Left lung (tissue), 10 donors: ENCODE results near the gene FBXO4. TPM values are rescaled to one million over a fixed set of nuclear protein-coding genes. Genes with fewer than 3 reads are reported as not detected.

Experiments
- ATAC-seq: fragments of 200-7000 bp; cut with Tn5 transposase; one replicate; pipeline ENCODE4 v1.9.1; 2020; ENCODE audit warnings: moderate library complexity
- DNase-seq, 4 donors: peaks; one replicate each; pipeline ENCODE4 v3.0.0-alpha.2; 2013 to 2020
- H3K27ac ChIP-seq, 2 donors: fragments of 200-600 bp; sonication (generic) in 1 of 2; one replicate each; pipeline versions ENCODE4 v1.5.0 to v1.8.0; 2020 to 2021
- H3K27me3 ChIP-seq, 2 donors: fragments of 200-600 bp; sonication (generic) in 1 of 2; one replicate each; pipeline versions ENCODE4 v1.5.0 to v1.8.0; 2020 to 2021
- H3K36me3 ChIP-seq, 2 donors: fragments of 200-600 bp; sonication (generic) in 1 of 2; one replicate each; pipeline versions ENCODE4 v1.5.0 to v1.8.0; 2020 to 2021
- H3K4me1 ChIP-seq, 2 donors: fragments of 200-600 bp; one replicate each; pipeline ENCODE4 v1.8.0; 2021
- H3K4me3 ChIP-seq, 2 donors: fragments of 200-600 bp; sonication (generic) in 1 of 2; one replicate each; pipeline versions ENCODE4 v1.5.0 to v1.8.0; 2020 to 2021; ENCODE audit warnings: mild to moderate bottlenecking in 1 of 2
- H3K9me3 ChIP-seq, 2 donors: fragments of 200-600 bp; sonication (generic) in 1 of 2; one replicate each; pipeline versions ENCODE4 v1.5.0 to v1.8.0; 2020 to 2021
- CTCF ChIP-seq, 2 donors: fragments of 200-600 bp; sonication (generic) in 1 of 2; IDR thresholded peaks; one replicate each; pipeline versions ENCODE4 v1.5.0 to v1.8.0; 2021; ENCODE audit warnings: antibody characterized with exemption in 2 of 2
- intact Hi-C, 2 donors: fragments of 100-400 bp; cut with DNase I; formaldehyde crosslinking; loops; one replicate each; pipeline versions ENCODE4 v1.11.2 to v1.14.2; 2022
- polyA plus RNA-seq, 6 donors: library from polyadenylated mRNA; unstranded; fragments of 120-200 nt; gene quantifications; one replicate each; pipeline ENCODE4 v1.2.1, GENCODE V29; 2013; ENCODE audit not compliant: insufficient read length in 6 of 6
- total RNA-seq, 2 donors: library from RNA; stranded (reverse); fragmentation: NEBNext Ultra II Directional; extraction: Animal tissue kit (Norgen Biotek cat#: 25700); gene quantifications; one replicate each; pipeline ENCODE4 v1.2.1, GENCODE V29; 2021
- donor health status: DM: no; HTN: yes; CAD: no.
- donor health status: DM: no; HTN: no; CAD: no.

Gene FBXO4
- total and polyA plus RNA-seq, 8 donors, result 6.4 to 23.9 (median 20.0) TPM

- Histone ChIP-seq H3K9me3 (peaks cover 0 to 8% of the 10 kb centered on the region in 2 donors), H3K4me1 (no peaks in the 10 kb centered on the region), H3K4me3 (no peak overlapping the region), H3K36me3 (no peaks in the 10 kb centered on the region), H3K27ac (no peak overlapping the region), H3K27me3 (no peaks in the 10 kb centered on the region)
- intact Hi-C loops, result no loop called here
- DNase-seq (no peak), ATAC-seq (no peak)
- no peak for TF ChIP-seq CTCF (IDR thresholded peaks at IDR 0.05)
Measured at GRCh38 chr5:41966401-41967105, 41.5 kb downstream of the FBXO4 start.

- Histone ChIP-seq H3K36me3 (no peaks in the 10 kb centered on the region), H3K27me3 (no peaks in the 10 kb centered on the region), H3K4me1 (no peaks in the 10 kb centered on the region), H3K27ac (no peak overlapping the region), H3K4me3 (no peak overlapping the region), H3K9me3 (peaks cover 0 to 9% of the 10 kb centered on the region in 2 donors)
- intact Hi-C loops, result no loop called here
- DNase-seq, result no peak
- no peak for TF ChIP-seq CTCF (IDR thresholded peaks at IDR 0.05)
- ATAC-seq, result no peak
Measured at GRCh38 chr5:41967401-41967800, 42.3 kb downstream of the FBXO4 start.

- H3K27ac ChIP-seq, result no peak overlapping the region
- no peaks in the 10 kb centered on the region for H3K4me1 ChIP-seq
- no peaks in the 10 kb centered on the region for H3K36me3 ChIP-seq
- intact Hi-C loops, result no loop called here
- TF ChIP-seq CTCF (IDR thresholded peaks at IDR 0.05), result no peak
- DNase-seq (no peak), ATAC-seq (no peak)
- H3K9me3 ChIP-seq, result peaks cover 0 to 13% of the 10 kb centered on the region in 2 donors
- no peaks in the 10 kb centered on the region for H3K27me3 ChIP-seq
- H3K4me3 ChIP-seq, result no peak overlapping the region
Measured at GRCh38 chr5:41968153-41968723, 43.2 kb downstream of the FBXO4 start.

- no peak overlapping the region for H3K4me3 ChIP-seq
- H3K4me1 ChIP-seq, result no peaks in the 10 kb centered on the region
- ATAC-seq (no peak), DNase-seq (no peak)
- TF ChIP-seq CTCF (IDR thresholded peaks at IDR 0.05), result no peak
- peaks cover 0 to 13% of the 10 kb centered on the region in 2 donors for H3K9me3 ChIP-seq
- H3K27me3 ChIP-seq, result no peaks in the 10 kb centered on the region
- no peak overlapping the region for H3K27ac ChIP-seq
- intact Hi-C loops, result no loop called here
- no peaks in the 10 kb centered on the region for H3K36me3 ChIP-seq
Measured at GRCh38 chr5:41973087-41973486, 48.0 kb downstream of the FBXO4 start.

- no peak for TF ChIP-seq CTCF (IDR thresholded peaks at IDR 0.05)
- H3K27ac ChIP-seq, result no peak overlapping the region
- H3K4me3 ChIP-seq, result no peak overlapping the region
- no peaks in the 10 kb centered on the region for H3K27me3 ChIP-seq
- ATAC-seq (no peak), DNase-seq (no peak)
- intact Hi-C loops, result no loop called here
- no peaks in the 10 kb centered on the region for H3K4me1 ChIP-seq
- H3K36me3 ChIP-seq, result no peaks in the 10 kb centered on the region
- peaks cover 0 to 13% of the 10 kb centered on the region in 2 donors for H3K9me3 ChIP-seq
Measured at GRCh38 chr5:41973887-41974286, 48.8 kb downstream of the FBXO4 start.
